Type B pancreatic cell (in vitro differentiated cells): ENCODE data around the gene RNF217. TPM values are rescaled to one million over a fixed set of nuclear protein-coding genes. Genes with fewer than 3 reads are reported as not detected.

Source experiments
- DNase-seq: peaks from one replicate; pipeline ENCODE4 v3.0.0; 2021; ENCODE audit warnings: mixed read lengths; ENCODE audit not compliant: unreplicated experiment; ENCODE audit errors: extremely low spot score
- H3K27ac Mint-ChIP-seq: 2 replicates; pipeline ENCODE4 v1.8.0; 2021; ENCODE audit warnings: mild to moderate bottlenecking, mixed read lengths
- H3K27me3 Mint-ChIP-seq: 2 replicates; pipeline ENCODE4 v1.8.0; 2021; ENCODE audit warnings: mixed read lengths
- H3K36me3 Mint-ChIP-seq: 2 replicates; pipeline ENCODE4 v1.8.0; 2021; ENCODE audit warnings: mixed read lengths
- H3K4me1 Mint-ChIP-seq: one replicate; pipeline ENCODE4 v1.8.0; 2021; ENCODE audit warnings: mixed read lengths; ENCODE audit not compliant: unreplicated experiment
- H3K4me3 Mint-ChIP-seq: 2 replicates; pipeline ENCODE4 v1.8.0; 2021; ENCODE audit warnings: mild to moderate bottlenecking, mixed read lengths
- H3K9me3 Mint-ChIP-seq: 2 replicates; pipeline ENCODE4 v1.8.0; 2021; ENCODE audit warnings: mixed read lengths
- CTCF ChIP-seq: fragments of 200-600 bp; sonication (generic); conservative IDR thresholded peaks from 2 replicates; pipeline ENCODE4 v1.5.0; 2021; ENCODE audit warnings: antibody characterized with exemption, mild to moderate bottlenecking
- total RNA-seq: library from RNA; stranded (reverse); gene quantifications from 2 replicates; pipeline ENCODE4 v1.2.1, GENCODE V29; 2021; ENCODE audit warnings: low replicate concordance

RNF217 gene
- total RNA-seq, 1 donor from 2014 or later = 22.1 TPM

GRCh38 chr6:124978451-124979293, 16.4 kb downstream of the RNF217 start:
- no peak for DNase-seq

DNA sequence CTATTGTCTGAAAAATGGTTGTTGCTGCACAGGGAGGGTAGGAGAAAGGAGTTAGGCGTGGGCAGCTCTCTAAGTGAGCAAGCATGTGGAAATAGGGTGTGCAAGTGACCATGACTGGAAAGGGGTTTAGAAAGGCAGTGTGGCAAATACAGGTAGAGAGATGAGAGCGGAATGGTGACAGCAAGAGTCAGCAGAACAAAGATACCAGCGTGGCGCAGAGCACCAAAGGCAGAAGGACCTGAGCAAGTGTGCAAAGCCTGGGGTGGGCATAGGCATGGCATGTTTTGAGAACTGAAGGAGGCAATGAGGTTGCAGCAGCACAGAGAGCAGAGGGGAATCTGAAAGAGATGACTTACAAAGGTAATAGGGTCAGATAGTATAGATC, 17.0 kb downstream of the RNF217 start:
- H3K27ac Mint-ChIP-seq = peak overlapping the region; percentile 9

More at GRCh38 chr6:124978451-124979293, 16.4 kb downstream of the RNF217 start:
- Mint-ChIP-seq H3K27me3 (no peaks in the 10 kb centered on the region), H3K9me3 (peaks cover 9% of the 10 kb centered on the region), H3K36me3 (peaks cover 43% of the 10 kb centered on the region), H3K4me3 (no peak overlapping the region), H3K4me1 (peaks cover 5% of the 10 kb centered on the region), H3K27ac (peak overlapping the region; percentile 9)
- TF ChIP-seq CTCF = no peak

DNA sequence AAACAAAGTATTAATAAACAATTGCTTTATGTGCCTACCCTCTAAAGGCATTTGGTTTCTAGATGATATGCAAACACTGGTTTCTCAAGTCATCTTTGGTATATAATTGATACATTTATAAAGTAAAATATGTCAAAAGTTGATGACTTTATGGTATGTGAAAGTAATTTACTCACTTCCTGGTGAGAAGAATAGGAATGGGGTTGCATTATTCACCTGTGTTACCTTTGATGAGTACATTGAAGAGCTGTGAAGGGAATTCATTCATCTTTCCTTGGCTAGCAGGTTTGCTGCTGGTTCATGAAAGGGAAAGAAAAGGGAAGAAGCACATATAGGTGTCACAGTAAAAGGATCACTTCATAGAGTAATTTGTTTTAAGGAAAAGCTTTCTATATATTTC, 20.4 kb downstream of the RNF217 start:
- no peak for TF ChIP-seq CTCF
- Mint-ChIP-seq H3K9me3 (peaks cover 14% of the 10 kb centered on the region), H3K27ac (no peak overlapping the region), H3K4me1 (peaks cover 8% of the 10 kb centered on the region), H3K4me3 (no peak overlapping the region), H3K36me3 (peaks cover 39% of the 10 kb centered on the region), H3K27me3 (no peaks in the 10 kb centered on the region)
- DNase-seq = no peak

More for the DNA sequence above, 17.0 kb downstream of the RNF217 start:
- H3K4me1 Mint-ChIP-seq = peaks cover 5% of the 10 kb centered on the region
- H3K4me3 Mint-ChIP-seq = no peak overlapping the region
- no peak for DNase-seq
- peaks cover 43% of the 10 kb centered on the region for H3K36me3 Mint-ChIP-seq
- no peak for TF ChIP-seq CTCF
- H3K27me3 Mint-ChIP-seq = no peaks in the 10 kb centered on the region
- peaks cover 9% of the 10 kb centered on the region for H3K9me3 Mint-ChIP-seq

DNA sequence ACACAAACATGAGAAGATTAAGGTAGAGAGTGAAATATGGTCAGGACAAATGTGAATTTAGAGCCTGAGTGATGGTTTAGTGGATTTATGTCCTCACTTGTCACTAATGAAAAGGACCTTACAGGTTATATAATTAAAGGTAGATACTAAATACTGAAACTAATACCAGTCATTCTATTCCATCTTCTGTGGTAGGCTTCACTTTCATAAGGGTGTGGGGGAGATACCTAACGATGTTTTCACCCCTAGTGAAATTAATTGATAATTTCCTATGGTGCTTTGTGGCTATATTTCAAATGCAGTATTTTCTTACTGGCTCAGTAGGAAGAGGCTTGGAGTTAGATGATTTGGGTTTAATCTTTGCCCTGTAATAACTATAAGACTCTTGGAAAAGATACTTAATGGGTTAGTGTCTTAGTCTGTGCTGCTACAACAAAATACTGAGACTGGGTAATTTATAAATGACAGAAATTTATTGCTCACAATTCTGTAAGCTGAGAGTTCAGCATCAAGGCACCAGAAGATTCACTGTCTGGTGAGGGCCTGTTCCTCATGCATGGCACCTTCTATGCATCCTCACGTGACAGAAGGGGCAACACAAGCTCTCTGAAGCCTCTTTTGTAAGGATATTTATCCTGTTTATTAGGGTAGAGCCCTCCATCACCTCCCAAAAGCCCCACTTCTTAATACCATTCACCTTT, 21.3 kb downstream of the RNF217 start:
- peaks cover 6% of the 10 kb centered on the region for H3K4me1 Mint-ChIP-seq
- no peak overlapping the region for H3K27ac Mint-ChIP-seq
- H3K9me3 Mint-ChIP-seq = peaks cover 14% of the 10 kb centered on the region
- H3K4me3 Mint-ChIP-seq = no peak overlapping the region
- TF ChIP-seq CTCF = no peak
- H3K27me3 Mint-ChIP-seq = no peaks in the 10 kb centered on the region
- DNase-seq = no peak
- H3K36me3 Mint-ChIP-seq = peaks cover 32% of the 10 kb centered on the region

DNA sequence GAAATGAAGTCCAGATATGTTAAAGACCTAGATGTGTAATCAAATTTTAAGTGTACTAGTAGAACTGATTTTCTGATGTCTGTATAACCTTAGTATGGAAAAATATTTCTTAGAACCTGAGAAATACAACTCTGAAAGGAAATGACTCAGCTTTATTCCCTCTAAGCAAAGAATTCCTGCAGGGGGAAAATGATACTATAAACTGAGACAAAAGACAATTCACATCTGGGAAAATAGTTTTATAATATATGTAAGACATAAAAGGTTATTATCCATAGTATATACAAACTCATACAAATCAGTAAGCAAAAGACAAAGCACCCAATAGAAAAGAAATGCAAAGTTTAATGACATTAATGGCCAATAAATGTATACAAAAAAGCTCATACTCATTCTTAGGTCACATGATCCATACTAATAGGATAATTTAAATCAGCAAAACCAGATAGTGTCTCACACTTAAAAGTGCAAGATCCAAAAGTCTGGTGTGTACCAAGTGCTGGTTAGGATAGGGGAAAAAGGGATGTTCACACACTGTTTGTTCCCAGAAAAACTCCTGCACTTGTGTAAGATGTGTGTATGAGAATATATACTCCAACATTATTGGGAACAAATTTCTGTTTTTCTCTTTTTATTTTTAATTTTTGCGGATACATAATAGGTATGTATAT, 22.6 kb downstream of the RNF217 start:
- Mint-ChIP-seq H3K27ac (no peak overlapping the region), H3K27me3 (no peaks in the 10 kb centered on the region), H3K36me3 (peaks cover 24% of the 10 kb centered on the region), H3K4me1 (peaks cover 8% of the 10 kb centered on the region), H3K4me3 (no peak overlapping the region), H3K9me3 (peaks cover 6% of the 10 kb centered on the region)
- no peak for TF ChIP-seq CTCF
- no peak for DNase-seq
